BLaER1 treated with 17β-estradiol and CSF1 and Interleukin-3, amounts not matched to agents 10 nM and 100 nM (cell line): ENCODE measurements around the gene PARPBP.
"Not testable (repeated sequence)": the region's sequence is repeated elsewhere in the genome, so short reads cannot be mapped to it uniquely, and the experiment has no call there.

Experiments used
- H3K27ac ChIP-seq, 11 experiments: shearing (Covaris generic); formaldehyde crosslinking; 2 replicates each; pipeline ENCODE4 v1.8.1; 2022
- H3K27me3 ChIP-seq, 11 experiments: shearing (Covaris generic); formaldehyde crosslinking; 2 replicates each; pipeline ENCODE4 v1.8.1; 2022
- H3K36me3 ChIP-seq, 11 experiments: shearing (Covaris generic); formaldehyde crosslinking; 2 replicates each; pipeline ENCODE4 v1.8.1; 2022
- H3K4me1 ChIP-seq, 10 experiments: shearing (Covaris generic); formaldehyde crosslinking; 2 replicates each; pipeline ENCODE4 v1.8.1; 2022
- H3K4me2 ChIP-seq, 11 experiments: shearing (Covaris generic); formaldehyde crosslinking; 2 replicates each; pipeline ENCODE4 v1.8.1; 2022
- H3K4me3 ChIP-seq, 10 experiments: shearing (Covaris generic); formaldehyde crosslinking; 2 replicates each; pipeline ENCODE4 v1.8.1; 2022
- H3K9ac ChIP-seq, 11 experiments: shearing (Covaris generic); formaldehyde crosslinking; 2 replicates each; pipeline ENCODE4 v1.8.1; 2022
- H3K9me3 ChIP-seq, 11 experiments: shearing (Covaris generic); formaldehyde crosslinking; replicated peaks in 1 of 11; 2 replicates each; pipeline ENCODE4 v1.8.1; 2022
- H4K20me1 ChIP-seq, 11 experiments: shearing (Covaris generic); formaldehyde crosslinking; 2 replicates each; pipeline ENCODE4 v1.8.1; 2022
- Cebpa-rat ChIP-seq, 11 experiments: shearing (Covaris generic); IDR thresholded peaks; 2 replicates each; pipeline ENCODE4 v1.8.1; 2022

The PARPBP gene, protein sequence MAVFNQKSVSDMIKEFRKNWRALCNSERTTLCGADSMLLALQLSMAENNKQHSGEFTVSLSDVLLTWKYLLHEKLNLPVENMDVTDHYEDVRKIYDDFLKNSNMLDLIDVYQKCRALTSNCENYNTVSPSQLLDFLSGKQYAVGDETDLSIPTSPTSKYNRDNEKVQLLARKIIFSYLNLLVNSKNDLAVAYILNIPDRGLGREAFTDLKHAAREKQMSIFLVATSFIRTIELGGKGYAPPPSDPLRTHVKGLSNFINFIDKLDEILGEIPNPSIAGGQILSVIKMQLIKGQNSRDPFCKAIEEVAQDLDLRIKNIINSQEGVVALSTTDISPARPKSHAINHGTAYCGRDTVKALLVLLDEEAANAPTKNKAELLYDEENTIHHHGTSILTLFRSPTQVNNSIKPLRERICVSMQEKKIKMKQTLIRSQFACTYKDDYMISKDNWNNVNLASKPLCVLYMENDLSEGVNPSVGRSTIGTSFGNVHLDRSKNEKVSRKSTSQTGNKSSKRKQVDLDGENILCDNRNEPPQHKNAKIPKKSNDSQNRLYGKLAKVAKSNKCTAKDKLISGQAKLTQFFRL

DNA sequence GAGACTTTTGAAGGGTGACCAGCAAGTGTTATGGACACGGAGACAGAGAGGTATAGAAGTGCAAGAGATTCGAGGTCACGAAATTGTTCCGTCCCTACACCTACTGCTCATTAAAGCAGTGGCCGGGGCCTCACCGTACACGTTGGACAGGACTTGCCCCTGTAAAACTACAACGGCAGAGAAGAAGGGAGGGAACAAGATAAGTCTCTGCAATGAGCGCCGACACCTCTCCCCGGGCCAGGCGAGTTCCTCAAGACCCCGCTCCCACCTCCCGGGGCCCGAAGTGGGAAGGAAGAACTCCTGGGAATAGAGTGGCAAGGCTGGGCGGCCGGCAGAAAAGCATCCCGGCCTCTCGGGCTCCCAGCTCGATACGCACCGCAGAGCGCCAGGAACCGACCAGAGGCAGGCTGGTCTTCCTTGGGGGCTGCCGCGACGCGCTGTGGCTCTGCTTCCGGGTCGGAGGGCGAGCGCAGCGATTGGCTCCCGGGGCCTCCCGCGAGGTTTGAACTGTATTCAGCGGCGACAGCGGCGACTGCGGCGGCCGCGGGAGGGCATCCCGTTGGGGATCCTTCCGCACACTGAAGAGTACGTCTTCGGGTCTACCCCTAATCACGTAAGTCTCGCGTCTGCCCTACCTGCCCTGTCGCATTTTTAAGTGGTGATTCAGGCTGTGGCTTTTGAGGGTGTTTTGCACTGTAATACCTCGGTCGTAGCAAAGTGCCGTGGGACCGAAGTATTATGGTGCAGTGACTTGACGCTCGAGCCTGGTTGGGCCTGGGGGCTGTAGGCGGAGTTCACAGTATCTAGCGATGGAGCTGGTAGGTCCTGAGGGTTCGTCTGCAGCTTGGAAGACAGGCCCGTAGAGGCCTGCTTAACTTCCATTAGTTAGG, at the start of gene PARPBP, which contains the start of gene NUP37:
Gene PARPBP (plus strand): TSS at position 510 of the 890 bp plus-strand sequence. CDS start 3,706 bp downstream, outside the sequence.
Gene NUP37 (minus strand): TSS at position 441 of the 890 bp plus-strand sequence. CDS start 1,596 bp downstream, outside the sequence.
- Histone ChIP-seq H3K27me3 (no peaks in the 10 kb centered on the region), H3K27ac (peak within 1 kb of the TSS; percentile 74 to 93 (median 87)), H3K9me3 (no peaks in the 10 kb centered on the region), H3K4me2 (peak within 1 kb of the TSS; percentile 85 to 95 (median 88)), H3K36me3 (peaks cover 23 to 62% (median 38%) of the 10 kb centered on the region in 11 experiments; a peak in 20 of 22 replicates), H3K9ac (peak within 1 kb of the TSS; percentile 81 to 93 (median 88)), H4K20me1 (no peaks in the 10 kb centered on the region), H3K4me1 (peaks cover 19 to 35% (median 31%) of the 10 kb centered on the region in 10 experiments), H3K4me3 (peak within 1 kb of the TSS; percentile 68 to 89 (median 76))
- TF ChIP-seq Cebpa-rat (IDR thresholded peaks at IDR 0.05), result no peak

DNA sequence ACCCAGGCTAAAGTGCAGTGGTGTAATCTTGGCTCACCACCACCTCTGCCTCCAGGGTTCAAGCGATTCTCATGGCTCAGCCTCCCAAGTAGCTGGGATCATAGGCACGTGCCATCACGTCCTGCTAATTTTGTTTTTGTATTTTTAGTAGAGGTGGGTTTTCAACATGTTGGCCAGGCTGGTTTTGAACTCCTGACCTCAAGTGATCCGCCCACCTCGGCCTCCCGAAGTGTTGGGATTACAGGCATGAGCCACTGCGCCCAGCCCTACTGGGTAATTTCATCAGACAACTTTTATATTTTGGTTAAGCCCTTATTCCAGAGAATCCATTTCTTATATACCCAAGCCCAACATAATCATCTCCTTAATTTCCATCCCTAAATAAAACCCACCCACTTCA, 47.9 kb upstream of the PARPBP start:
- not testable (repeated sequence) for H3K9me3 ChIP-seq

DNA sequence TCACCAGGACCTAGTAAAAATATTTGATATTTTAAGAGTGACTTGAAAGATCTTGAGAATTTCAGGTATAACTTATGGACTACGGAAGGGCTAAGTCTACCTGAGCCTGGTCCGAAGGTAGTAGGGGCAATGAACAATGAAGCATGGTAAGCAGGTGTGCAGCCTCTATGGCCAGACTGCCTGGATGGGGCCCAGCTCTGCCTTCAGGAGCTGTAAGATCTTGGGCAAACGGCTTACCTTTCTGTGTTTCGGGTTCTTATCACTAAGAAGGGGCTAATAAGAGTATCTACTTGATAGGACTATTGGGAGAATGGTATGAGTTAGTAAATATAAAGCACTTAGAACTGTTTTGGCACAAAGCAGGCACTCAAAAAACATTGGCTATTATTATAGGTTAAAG, 39.1 kb upstream of the PARPBP start:
- no peaks in the 10 kb centered on the region for H3K4me1 ChIP-seq
- no peak for TF ChIP-seq Cebpa-rat (IDR thresholded peaks at IDR 0.05)
- no peaks in the 10 kb centered on the region for H4K20me1 ChIP-seq
- no peak overlapping the region for H3K9ac ChIP-seq
- no peak overlapping the region for H3K4me2 ChIP-seq
- H3K27ac ChIP-seq, result no peak overlapping the region
- H3K9me3 ChIP-seq, result no peaks in the 10 kb centered on the region
- H3K27me3 ChIP-seq, result no peaks in the 10 kb centered on the region
- peaks cover 42 to 98% (median 62%) of the 10 kb centered on the region in 11 experiments for H3K36me3 ChIP-seq
- H3K4me3 ChIP-seq, result no peak overlapping the region

More for the DNA sequence above, 47.9 kb upstream of the PARPBP start:
- H3K4me1 ChIP-seq, H3K9ac ChIP-seq, H3K4me3 ChIP-seq, H3K4me2 ChIP-seq, H3K27ac ChIP-seq, H4K20me1 ChIP-seq, H3K27me3 ChIP-seq: not testable (repeated sequence)
- H3K36me3 ChIP-seq, result peaks cover 23 to 48% (median 33%) of the 10 kb centered on the region in 11 experiments

DNA sequence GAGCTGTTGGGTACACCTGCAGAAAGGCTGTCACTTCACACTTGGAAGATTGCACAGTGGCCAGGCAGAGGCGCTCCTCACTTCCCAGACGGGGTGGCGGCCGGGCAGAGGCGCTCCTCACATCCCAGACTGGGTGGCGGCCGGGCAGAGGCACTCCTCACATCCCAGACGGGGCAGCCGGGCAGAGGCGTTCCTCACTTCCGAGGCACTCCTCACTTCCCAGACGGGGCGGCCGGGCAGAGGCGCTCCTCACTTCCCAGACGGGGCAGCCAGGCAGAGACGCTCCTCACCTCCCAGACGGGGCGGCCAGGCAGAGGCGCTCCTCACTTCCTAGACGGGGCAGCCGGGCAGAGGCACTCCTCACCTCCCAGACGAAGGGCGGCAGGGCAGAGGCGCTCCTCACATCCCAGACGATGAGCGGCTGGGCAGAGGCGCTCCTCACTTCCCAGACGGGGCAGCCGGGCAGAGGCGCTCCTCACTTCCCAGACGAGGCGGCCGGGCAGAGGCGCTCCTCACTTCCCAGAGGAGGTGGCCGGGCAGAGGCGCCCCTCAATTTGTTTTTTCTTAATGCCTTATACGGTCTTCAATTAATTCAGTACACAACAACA, 30.7 kb upstream of the PARPBP start:
- H3K27me3 ChIP-seq, H3K4me3 ChIP-seq, H3K4me1 ChIP-seq, H3K9ac ChIP-seq, H3K27ac ChIP-seq, H4K20me1 ChIP-seq, H3K4me2 ChIP-seq: not testable (repeated sequence)
- Histone ChIP-seq H3K36me3 (peaks cover 25 to 63% (median 38%) of the 10 kb centered on the region in 11 experiments), H3K9me3 (peaks cover 11 to 19% (median 13%) of the 10 kb centered on the region in 11 experiments)

DNA sequence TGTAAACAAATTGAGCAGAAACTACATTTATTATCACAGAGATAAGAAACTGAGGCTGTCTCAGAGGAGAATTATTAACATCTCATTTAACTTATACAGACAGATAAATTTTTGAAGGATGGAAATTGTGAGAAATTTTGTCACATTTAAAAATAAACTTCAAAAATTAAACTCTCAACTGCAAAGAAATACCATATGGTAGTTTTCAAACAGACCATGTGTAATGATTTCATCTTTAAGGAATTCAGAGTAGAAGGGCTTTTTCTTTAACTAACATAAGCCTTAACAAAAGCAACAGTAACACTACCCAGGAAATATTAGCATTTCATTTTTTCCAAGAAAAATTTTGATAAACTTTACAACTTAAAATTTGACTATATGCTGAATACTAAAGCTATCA, 26.7 kb upstream of the PARPBP start:
- H3K27ac ChIP-seq, result no peak overlapping the region
- no peak overlapping the region for H3K4me2 ChIP-seq
- H4K20me1 ChIP-seq, result no peaks in the 10 kb centered on the region
- peaks cover 0 to 7% (median 0%) of the 10 kb centered on the region in 10 experiments; a peak in 6 of 20 replicates for H3K4me1 ChIP-seq
- H3K4me3 ChIP-seq, result no peak overlapping the region
- no peaks in the 10 kb centered on the region for H3K27me3 ChIP-seq
- peaks cover 11 to 19% (median 13%) of the 10 kb centered on the region in 11 experiments for H3K9me3 ChIP-seq
- TF ChIP-seq Cebpa-rat (IDR thresholded peaks at IDR 0.05), result no peak
- peaks cover 14 to 62% (median 29%) of the 10 kb centered on the region in 11 experiments for H3K36me3 ChIP-seq
- H3K9ac ChIP-seq, result no peak overlapping the region

DNA sequence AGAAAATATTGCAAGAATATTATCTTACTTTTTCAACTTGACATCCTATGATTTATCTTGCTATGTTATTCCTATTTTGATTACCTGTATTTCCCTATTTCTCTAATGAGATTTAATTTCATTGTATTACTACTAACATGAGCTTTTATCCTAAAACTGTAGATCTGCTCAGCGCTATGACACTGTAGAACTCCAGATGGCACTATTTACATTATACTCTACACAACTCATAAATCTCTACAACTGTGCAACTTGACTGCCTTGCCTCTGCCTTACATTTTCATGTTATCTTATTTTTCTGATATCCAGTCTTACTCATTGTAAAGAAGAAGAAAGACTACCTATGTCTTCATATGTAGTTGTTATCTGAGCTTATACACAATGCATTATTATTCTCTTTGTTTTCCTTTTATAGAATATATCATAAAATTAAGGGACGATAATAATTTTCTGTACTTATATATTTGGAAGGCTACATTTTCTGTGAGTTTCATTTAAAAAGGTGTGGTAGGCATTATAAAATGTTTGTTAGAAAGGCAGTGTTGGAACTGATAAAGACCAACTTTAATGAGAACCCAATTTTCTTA, 24.2 kb upstream of the PARPBP start:
- no peak for TF ChIP-seq Cebpa-rat (IDR thresholded peaks at IDR 0.05)
- Histone ChIP-seq H3K4me3 (no peak overlapping the region), H3K9me3 (peaks cover 0 to 3% (median 0%) of the 10 kb centered on the region in 11 experiments; a peak in 3 of 22 replicates), H3K27ac (no peak overlapping the region), H3K27me3 (no peaks in the 10 kb centered on the region), H3K36me3 (peaks cover 19 to 68% (median 31%) of the 10 kb centered on the region in 11 experiments; a peak in 21 of 22 replicates), H3K4me2 (no peak overlapping the region), H3K4me1 (peaks cover 0 to 7% (median 0%) of the 10 kb centered on the region in 10 experiments; a peak in 6 of 20 replicates), H4K20me1 (no peaks in the 10 kb centered on the region), H3K9ac (no peak overlapping the region)

DNA sequence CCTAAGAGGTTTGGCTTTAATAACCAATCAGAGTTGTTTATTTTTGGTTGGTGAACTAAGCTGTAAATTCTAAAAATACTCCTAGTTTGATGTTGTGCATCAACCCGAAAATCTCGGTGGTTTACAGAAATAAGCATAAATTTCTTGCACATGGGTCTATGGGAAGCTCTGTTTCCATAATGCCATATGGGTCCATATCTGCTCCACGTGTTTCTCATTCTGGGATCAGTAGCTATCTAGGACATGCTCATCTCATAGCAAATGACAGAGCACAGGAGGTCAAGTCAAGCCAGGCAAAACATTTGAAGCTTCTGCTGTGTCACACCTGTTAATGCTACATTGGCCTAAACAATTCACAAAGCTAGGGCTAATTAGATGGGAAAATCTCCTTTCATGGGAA, 23.1 kb upstream of the PARPBP start:
- no peak overlapping the region for H3K9ac ChIP-seq
- peaks cover 0 to 7% (median 0%) of the 10 kb centered on the region in 10 experiments; a peak in 6 of 20 replicates for H3K4me1 ChIP-seq
- peak overlapping the region in 3 of 11 experiments; percentile 10 to 38 (median 11); a peak in 2 of 22 replicates for H3K4me2 ChIP-seq
- H3K27me3 ChIP-seq, result no peaks in the 10 kb centered on the region
- H3K9me3 ChIP-seq, result no peaks in the 10 kb centered on the region
- no peak overlapping the region for H3K27ac ChIP-seq
- no peak overlapping the region for H3K4me3 ChIP-seq
- no peak for TF ChIP-seq Cebpa-rat (IDR thresholded peaks at IDR 0.05)
- no peaks in the 10 kb centered on the region for H4K20me1 ChIP-seq
- peaks cover 19 to 58% (median 28%) of the 10 kb centered on the region in 11 experiments; a peak in 21 of 22 replicates for H3K36me3 ChIP-seq

DNA sequence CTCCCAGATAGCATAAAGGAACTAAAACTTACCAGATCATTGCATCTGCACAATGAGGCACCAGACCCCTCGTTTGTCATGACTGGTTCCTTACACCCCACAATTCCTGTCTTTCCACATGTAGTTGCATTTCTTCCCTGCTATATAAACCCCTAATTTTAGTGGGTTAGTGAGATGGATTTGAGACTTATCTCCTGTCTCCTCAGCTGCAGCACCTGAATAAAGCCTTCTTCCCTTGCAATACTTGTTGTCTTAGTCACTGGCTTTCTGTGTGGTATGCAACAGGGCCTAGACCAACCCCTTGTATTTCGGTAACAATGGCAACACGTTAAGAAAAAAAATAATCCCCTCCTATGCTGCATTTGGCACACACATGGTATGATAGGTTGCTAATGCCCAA, 13.1 kb upstream of the PARPBP start:
- Histone ChIP-seq H3K4me1 (no peaks in the 10 kb centered on the region), H4K20me1 (no peaks in the 10 kb centered on the region), H3K4me3 (peak overlapping the region in 3 of 10 experiments; percentile 3 to 24 (median 9); a peak in 1 of 20 replicates), H3K36me3 (peaks cover 76 to 99% (median 92%) of the 10 kb centered on the region in 11 experiments), H3K9me3 (peaks cover 38 to 56% (median 50%) of the 10 kb centered on the region in 11 experiments), H3K27me3 (no peaks in the 10 kb centered on the region), H3K9ac (no peak overlapping the region), H3K27ac (no peak overlapping the region), H3K4me2 (no peak overlapping the region)
- no peak for TF ChIP-seq Cebpa-rat (IDR thresholded peaks at IDR 0.05)
